ENCODE results near the gene SLC9A5. TPM values are rescaled to one million over a fixed set of nuclear protein-coding genes. Genes with fewer than 3 reads are reported as not detected.

Gene SLC9A5
- polyA plus RNA-seq, 1 donor, result 4.9 TPM

DNA sequence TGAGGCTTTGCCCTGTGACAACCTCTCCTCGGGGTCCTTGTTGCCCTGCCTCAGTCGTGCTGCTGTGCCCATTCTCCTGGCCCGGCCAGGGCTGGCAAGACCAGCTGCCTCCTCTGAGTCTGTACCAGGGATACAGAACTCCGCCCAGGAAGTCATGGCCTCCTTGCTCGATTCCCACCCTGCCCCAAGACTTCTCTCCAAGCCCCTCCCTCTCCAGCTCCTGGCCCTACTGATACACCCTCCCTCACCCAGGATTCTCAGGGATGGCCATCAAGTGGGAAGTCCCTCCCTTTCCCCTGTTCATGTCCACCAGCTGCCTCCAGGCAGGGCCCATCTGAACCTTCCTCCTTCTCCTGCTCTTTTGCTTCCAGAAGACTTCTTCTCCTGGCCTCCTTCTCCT, 33.1 kb upstream of the SLC9A5 start:
- no peak for DNase-seq

DNA sequence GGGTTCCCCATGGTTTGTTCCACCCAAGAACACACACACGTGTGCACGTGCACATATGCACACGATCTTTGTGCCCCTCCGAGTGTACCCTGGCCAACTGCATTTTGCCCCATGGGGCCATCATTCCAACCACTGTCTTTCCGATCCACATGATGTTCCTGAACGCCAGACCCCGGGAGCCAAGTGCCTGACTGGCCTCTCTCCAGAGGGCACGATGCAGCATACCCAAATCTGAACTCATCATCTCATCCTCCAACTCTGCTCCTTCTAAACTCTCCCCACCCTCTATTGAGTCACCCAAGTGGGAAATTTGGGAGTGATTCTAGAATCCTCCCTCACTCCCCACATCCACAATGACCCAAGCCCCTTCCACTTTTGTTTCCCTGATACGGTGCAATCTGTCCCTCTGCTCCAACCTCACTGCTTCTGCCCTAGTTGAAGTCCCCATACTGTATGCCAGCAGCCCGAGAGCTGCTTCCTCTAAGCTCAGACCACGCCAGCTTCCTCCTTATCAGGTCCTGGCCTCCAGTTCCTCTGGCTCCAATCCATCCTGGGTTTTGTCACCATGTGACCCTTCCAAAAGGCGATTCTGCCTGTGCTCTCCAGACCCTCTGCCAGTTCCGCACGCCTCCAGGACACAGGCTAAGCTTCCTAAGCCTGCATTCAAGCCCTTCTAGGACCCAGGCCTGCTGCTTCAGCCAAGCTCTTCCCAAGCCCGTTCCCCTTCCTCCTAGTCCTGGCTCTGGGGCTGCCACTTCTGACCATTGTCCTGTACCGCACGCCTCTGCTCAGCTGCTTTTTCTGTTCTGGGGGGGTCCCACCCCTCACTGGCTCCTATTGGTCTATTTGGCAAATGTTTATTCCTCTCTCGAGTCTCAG, 31.9 kb upstream of the SLC9A5 start:
- DNase-seq, result no peak

DNA sequence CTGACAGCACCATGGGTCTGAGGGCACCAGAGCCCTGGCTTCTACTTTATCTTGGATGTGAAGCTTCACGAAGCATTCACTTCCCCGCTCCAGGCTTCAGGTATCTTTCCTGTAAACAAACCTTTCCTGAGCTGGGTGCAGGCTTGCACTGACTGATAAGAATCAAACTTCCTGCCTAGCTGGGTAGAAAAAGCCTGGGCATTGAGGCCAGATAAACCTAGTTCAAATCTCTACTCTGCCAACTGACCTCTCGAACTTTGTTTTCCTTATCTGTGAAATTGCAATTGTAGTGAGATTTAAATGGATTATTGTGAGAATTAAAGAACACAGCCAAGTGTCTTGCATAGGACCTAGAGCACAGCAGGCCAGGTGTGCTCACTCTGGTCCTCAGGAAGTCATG, 24.8 kb upstream of the SLC9A5 start:
- DNase-seq, result no peak

DNA sequence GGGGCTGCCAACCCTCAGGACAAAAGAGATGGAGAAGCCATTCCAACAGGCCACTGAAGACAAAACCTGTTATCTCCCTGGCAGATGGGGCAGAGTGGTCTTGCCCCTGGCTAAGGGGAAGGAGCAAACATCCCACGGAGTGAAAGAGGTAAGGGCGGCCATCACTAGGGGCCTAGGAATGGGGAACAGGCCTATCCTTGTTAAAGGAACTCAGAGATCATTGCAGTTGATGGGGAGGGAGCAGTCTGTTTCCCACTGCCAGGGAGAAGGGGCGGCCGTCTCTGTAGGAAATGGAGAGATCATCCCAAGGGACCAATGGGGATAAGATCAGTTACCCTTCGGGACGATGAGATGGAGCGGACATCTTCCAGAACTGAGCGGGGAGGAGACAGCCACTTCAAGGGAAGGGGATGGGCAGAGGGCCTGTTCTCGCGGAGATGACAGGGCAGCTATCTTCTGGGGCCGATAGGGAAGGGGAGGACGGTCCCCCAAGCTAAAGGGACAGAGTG, 22.4 kb upstream of the SLC9A5 start:
- no peak for DNase-seq

DNA sequence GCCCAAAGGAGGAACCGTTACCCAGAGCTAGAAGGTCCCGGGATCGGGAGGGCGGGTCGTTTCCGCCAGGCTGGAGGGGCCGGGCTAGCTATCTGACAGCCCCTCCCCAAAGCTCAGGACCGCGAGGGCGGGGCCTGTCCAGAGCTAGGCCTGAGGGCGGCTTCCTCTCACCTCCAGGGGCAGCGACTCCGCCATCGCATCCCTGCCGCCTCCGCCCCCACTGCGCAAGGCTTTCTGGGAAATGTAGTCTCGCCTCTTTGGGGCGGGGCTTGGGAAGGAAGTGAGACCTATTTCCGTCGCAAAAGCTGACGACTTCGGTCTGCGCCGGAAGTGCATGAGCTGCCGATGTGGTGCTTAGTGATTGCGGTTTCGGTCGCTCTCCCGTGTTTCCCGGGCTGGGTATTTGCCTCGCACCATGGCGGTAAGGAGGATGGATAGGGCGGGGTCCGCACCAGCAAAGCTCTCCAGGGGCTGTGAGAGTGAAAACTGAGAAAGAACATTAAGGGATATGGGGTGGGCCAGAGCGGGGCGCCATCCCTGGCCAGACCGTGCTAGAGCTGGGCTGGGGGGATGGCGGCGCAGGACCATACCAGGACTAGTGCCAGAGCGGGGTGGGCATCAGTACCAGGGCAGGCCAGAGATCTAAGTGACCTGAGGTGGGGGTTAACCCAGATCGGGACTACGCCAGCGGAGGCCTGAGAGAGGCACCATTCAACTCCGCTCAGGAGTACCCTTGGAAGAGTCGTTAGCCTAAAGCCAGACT, 21.8 kb upstream of the SLC9A5 start, which contains the start of gene TMEM208:
TSS of gene TMEM208 (plus strand) at position 327 of the 763 bp plus-strand sequence. CDS start at position 416, 89 bp downstream.
- peak; percentile 99 for DNase-seq

DNA sequence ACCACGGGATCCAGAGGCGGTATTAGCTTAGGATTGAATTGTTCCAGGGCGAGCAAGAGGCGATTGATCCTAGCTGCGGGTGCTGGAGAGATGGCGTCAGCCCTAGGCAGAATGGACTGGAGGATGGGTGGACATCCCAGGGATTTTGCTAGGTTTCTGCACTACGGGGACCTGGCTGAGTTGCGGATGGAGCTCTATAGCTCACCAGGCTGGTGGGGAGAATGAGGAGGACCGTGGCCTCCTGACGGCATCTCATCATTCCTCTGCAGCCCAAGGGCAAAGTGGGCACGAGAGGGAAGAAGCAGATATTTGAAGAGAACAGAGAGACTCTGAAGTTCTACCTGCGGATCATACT, 21.2 kb upstream of the SLC9A5 start:
- no peak for DNase-seq

DNA sequence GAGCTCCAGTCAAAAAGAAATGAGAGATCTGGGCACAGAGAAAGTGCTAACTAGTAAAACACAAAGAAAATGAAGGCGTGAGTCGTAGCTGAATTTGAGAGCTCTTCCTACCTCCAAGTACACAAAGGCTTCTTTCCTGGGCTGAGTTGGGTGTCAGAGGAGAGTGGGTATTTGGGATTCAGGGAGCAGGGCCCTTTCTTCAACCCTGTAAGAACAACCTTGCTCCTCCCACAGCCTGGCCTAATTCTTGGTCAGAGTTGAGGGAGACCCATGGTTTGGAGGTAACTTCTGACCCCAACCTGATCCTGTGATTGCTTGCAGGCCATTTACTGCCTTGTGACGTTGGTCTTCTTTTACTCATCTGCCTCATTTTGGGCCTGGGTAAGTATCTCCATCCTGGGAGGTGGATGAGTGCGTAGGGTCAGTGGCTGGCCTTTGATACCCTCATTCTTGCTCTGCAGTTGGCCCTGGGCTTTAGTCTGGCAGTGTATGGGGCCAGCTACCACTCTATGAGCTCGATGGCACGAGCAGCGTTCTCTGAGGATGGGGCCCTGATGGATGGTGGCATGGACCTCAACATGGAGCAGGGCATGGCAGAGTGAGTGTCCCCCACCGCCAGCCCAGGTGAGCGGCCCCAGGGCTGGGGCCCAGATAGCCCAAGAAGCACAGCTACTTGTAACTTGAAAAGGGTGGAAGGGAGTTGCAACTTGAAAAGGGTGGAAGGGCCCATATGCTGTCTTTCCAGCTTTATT, 20.6 kb upstream of the SLC9A5 start:
- no peak for DNase-seq

DNA sequence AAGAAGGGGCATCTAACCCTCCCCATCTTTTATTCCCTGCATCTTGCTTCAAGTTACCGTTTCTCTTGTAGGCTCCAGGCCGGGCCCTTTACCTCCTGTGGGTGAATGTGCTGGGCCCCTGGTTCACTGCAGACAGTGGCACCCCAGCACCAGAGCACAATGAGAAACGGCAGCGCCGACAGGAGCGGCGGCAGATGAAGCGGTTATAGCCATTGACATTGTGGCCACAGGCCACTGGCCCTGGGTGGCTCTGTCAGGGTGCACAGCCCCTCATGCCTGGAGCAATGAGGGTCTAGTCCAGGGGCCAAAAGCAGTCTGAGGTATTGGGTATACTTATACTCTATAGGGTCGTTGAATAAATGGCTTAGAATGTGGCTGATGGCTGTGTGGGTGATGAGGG, 19.9 kb upstream of the SLC9A5 start:
- DNase-seq, result no peak

DNA sequence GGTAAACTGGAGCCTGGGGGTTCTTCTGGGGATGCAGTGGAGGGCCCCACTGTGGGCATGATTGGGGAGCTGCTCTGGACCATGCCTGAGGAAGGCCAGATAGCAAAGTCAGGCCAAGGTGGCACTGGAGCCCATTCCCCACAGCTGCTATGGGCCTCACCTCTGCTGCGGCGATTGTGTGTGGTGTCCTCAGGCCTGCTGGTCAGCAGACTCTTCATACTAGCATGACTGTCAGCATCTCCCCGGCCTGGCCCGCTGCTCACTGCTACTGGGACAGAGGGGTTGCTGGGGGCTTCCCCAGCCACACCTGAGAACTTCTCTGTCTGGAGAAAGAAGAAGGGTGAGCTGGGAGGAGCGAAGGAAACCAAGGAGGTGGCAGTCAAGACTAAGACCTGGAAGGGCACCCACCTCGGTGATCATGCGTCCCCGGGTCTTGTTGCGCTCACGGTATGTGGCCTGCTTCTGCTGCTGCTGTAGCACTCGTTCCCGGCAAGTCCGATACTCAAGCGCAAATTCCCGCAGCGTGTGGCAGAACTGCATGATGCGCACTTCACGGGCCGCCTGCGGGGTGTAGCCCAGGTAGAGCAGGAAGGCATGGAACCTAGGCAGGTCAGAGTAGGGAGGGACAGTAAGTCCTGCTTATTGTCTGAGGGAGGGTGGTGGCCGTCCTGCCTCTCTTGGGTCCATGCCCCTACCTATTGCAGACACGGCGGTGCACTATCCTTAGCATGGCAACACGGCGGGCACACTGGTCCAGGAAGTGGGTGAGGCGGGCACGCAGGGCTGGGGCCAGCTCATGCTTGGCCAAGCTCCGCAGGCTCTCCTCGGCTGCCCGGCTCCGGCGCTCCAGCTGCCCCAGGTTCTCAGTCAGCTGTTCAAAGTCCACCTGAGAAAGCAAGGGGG, 18.6 kb upstream of the SLC9A5 start:
- no peak for DNase-seq

DNA sequence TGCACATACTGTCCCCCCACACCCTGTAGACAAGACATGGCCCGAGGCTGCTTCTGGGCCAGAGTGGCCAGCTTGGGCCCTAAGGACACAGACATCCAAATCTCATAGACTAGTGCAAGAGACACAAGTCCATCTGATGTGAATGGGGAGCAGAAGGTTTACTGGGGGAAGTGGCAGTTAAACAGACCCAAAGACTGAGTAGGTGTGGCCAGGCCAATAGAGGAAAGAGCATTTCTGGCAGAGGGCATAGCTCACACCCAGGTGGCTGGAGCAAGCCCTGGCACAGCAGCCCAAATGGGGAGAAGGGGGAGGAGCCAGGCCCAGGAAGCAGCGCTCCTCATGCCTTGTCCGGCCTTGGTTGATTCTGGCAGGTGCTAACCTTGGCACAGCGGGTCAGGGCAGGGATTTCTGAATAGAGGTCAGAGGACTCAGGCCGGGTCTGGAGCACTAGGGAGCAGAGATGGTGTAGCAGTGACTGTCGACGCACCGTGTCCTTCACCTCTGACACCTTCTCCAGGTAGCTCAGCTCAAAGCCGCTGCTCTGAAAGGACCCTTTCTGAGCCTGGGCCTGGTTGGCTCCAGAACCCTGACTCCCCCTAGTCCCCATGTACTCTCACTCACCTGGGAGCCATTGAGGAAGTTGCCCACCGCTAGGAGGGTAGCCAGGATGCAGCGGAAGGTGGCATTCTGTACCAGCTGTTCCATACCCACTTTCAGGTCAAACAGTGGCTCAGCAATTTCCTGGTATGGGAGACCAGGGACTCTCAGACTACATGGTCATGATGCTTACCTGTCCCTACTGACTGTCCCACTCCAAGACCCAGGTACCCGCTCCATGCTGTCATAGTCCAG, 17.7 kb upstream of the SLC9A5 start:
- DNase-seq, result no peak

DNA sequence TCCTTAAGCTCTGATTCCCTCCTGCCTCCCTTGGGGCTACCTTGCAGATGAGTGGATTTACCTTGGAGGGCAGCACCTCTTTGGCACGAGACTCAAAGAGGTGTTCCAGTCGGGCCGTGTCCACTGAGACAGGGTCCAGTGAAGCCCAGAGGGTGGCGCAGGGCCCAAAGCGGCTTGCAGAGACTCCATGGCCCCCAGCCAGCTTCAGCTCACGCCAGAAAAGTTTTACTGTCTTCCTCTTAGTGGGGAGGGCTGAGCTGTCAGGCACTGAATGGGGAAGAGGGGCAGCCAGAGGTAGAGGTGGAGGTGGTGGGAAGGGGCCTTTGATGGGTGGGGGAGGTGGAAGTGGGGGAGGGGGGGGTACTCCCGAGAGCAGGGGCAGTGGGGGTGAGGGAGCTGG, 15.2 kb upstream of the SLC9A5 start:
- DNase-seq, result no peak

DNA sequence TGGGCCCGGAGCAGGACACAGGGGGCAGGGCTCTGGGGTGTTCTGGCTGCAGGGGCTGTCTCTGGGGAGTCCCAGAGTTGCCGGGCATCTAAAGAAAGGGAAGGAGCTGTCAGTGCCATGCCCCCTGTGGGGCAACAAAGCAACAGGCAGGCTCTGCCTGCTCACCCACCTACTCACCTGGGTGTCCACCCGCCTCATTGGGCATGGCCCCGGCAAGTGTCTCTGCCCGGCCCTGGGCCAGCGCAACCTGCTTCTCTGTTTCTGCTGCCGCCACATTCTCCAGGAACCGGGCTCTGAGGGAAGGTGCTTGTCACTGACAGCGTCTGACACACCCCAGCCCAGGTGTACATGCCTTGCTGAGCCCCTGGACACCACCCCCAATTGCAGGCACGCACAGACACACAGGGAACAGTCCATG, 14.6 kb upstream of the SLC9A5 start:
- no peak for DNase-seq

DNA sequence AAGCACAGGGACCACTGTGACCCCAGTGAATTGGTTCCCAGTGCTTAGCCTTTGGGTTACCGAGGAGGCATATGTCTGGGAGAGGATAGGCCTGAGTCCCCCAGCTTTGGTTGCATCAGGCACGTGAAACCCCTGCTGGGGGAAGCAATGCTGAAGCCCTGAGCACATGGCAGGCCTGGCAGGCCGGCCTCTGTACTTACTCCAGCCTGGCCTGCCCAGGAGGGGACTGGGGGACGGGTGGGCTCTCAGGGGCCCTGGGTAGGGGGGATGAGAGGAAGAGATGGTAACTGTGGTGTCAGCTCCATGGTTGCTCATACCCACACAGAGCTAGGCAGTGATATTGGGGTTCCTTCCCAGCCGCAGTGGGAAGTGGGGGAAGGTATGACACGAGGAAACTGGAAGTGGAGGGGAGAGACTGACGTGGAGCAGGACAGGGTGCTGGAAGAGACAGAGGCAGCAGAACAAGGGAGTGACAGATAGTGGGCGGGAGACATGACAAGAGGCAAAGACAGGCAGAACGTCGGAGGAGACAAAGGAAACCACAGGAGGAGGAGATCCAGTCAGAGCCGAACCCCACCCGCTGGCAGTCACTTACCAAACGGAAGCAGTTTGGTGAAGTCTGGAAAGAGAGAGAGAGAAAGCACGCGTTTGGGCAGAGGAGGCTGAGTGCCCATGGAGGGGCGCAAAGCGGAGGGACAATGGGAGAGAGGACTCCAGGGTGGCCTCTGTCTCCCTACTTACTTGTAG, 12.8 kb upstream of the SLC9A5 start:
- no peak for DNase-seq

DNA sequence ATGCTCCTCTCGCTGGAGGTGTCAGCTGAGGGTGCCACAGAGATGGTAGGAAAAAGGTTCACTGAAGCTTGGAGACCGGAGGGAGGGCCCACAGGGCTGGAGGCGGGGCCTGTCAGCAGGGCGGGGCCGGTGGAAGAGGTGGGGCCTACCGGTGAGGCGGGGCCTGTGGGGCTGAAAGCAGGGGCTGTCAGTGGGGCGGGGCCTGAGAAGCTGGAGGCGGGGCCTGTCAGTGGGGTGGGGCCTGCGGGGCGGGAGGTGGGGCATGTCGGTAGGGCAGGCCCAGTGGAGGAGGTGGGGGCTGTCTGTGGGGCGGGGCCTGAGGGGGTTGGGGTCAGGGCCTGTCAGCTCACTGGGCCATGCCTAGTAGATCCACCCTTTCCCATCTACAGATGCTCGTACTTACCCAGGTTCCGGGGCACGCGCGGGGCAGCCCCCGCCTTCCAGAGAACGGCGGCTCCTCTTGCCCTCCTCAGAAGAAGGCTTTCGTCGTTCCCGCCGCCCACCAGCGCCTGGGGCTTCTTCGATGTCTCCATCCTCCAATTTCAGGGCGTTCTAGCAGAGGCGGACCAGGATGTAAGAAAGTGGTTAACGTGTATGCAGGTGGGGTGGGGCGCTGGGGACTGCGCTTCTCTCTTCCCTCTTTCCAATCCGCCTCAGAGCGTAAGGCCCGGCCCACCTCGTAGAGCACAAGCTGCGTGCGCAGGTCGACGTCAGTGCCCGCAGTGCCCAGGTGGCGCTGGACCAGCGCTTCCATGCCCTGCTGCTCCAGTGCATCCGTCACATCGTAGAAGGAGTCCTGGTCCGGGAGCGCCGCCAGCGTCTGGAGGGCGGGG, 12.0 kb upstream of the SLC9A5 start:
- no peak for DNase-seq

DNA sequence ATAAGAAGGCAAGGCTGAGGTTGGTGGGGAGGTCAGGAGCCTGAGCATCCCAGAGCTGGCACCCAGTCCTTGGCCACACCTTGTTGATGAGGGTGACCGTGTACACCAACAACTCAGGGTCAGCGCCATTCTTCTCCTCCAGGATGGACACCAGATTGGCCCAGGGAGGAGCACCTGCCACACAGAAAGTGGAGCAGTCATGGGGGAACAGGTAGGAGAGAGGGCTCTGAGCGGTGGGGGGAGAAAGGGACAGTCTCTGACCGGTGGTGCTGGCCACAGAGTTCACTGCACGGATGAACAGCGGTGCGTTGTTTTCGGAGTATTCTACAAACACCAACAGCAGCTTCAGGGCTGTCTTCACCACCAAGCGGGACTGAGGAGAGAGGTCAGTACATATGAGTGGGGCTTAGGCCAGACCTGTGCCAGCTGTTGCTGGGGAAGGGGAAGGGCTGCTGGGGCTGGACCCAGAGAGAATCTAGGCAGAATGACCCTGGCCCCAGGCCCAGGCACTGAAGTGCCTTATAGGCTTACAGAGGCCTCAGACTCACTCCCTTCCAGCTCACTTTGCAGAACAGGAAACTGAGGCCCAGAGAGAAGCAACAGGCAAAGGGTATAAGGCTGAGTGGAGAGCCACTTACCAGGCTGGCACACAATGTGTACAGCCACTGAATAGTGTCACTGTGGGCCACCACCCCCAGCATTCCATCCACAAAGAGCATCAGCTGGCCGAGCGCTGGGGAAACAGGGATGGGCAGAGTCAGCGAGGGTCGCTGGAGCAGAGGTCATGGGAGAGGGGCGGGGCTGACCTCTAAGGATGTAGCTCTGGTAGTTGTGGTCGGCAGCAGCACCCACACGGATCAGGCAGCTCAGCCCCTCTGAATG, 11.1 kb upstream of the SLC9A5 start:
- no peak for DNase-seq

DNA sequence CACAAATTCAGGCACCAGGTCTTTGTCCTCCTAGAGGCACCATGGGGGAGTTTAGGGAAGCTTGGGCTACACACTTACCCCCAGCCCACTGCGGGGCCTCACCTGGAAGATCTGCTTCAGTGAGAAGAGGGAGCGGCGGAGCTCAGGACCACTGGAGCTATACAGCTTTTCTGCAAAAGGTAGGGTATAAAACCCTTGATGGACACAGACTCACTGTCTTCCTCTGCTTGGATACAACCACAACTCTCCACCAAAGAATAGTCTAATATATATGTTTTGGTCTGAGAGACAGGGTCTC, 10.6 kb upstream of the SLC9A5 start:
- DNase-seq, result no peak

DNA sequence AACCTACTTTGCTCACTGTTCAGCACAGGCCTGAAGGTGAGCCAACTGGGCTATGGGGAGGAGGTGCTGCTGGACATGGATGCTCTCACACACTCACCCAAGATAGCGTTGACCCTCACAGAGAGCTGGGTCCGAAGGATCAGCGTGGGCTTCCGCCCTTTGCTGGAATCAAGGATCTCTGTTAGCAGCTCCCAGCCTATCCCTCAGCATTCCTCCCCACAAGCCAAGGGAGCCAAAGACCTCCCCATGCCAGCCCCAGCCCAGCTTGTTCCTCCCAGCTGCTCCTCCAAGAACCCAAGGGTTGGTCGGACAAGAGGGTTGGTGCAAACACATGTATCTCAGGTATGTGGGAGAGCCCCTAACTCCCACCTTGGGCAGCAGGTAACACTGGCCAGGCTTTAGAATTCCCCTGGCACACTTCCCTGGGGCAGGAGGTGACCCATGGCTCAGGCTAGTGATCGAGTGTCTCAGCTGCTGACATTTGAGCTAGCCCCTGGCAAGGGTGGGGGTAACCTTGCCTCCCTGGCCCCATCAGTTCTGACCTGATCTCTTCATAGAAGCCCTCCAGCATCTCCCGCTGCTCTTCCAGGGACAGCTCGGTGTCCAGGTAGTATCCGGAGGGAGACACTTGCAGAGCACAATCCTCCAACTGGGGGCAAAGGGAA, 9.8 kb upstream of the SLC9A5 start:
- DNase-seq, result no peak
